BE2C (cell line): Measurements from ENCODE around the gene HOOK1. TPM values are rescaled to one million over a fixed set of nuclear protein-coding genes. Genes with fewer than 3 reads are reported as not detected.

ENCODE experiments used
- DNase-seq: peaks from one replicate; pipeline ENCODE4 v3.0.0-alpha.2; 2020
- H3K27me3 ChIP-seq: fragments of 250-450 bp; sonication (Bioruptor Pico); 2 replicates; pipeline ENCODE4 v1.5.1; 2020; ENCODE audit warnings: mild to moderate bottlenecking
- H3K36me3 ChIP-seq: fragments of 250-450 bp; sonication (Bioruptor Pico); 2 replicates; pipeline ENCODE4 v1.5.1; 2020; ENCODE audit warnings: mild to moderate bottlenecking
- H3K4me1 ChIP-seq: fragments of 250-450 bp; sonication (Bioruptor Pico); 2 replicates; pipeline ENCODE4 v1.5.1; 2020
- H3K4me3 ChIP-seq: 2 replicates; pipeline ENCODE4 v1.5.1; 2011; ENCODE audit warnings: low read depth, low read length
- H3K9me3 ChIP-seq: fragments of 250-450 bp; sonication (Bioruptor Pico); 2 replicates; pipeline ENCODE4 v1.5.1; 2020
- polyA plus RNA-seq: library from polyadenylated mRNA; unstranded; fragments of >200 nt; gene quantifications from one replicate; pipeline ENCODE4 v1.2.1, GENCODE V29; 2012; ENCODE audit warnings: low read depth, missing spikeins; ENCODE audit not compliant: insufficient read length, insufficient read depth
- TF ChIP-seq, protein P1 (sequence below): IDR thresholded peaks from 2 replicates; pipeline ENCODE4 v1.5.1; 2012; ENCODE audit warnings: mild to moderate bottlenecking, low read depth, low read length

The HOOK1 gene
- polyA plus RNA-seq = 1.1 TPM

- no peaks in the 10 kb centered on the region for H3K27me3 ChIP-seq
- DNase-seq = no peak
- H3K4me3 ChIP-seq = peak within 1 kb of the TSS; percentile 35
- H3K36me3 ChIP-seq = no peaks in the 10 kb centered on the region
- H3K9me3 ChIP-seq = no peaks in the 10 kb centered on the region
- H3K4me1 ChIP-seq = no peaks in the 10 kb centered on the region
- TF ChIP-seq, protein P1, sequence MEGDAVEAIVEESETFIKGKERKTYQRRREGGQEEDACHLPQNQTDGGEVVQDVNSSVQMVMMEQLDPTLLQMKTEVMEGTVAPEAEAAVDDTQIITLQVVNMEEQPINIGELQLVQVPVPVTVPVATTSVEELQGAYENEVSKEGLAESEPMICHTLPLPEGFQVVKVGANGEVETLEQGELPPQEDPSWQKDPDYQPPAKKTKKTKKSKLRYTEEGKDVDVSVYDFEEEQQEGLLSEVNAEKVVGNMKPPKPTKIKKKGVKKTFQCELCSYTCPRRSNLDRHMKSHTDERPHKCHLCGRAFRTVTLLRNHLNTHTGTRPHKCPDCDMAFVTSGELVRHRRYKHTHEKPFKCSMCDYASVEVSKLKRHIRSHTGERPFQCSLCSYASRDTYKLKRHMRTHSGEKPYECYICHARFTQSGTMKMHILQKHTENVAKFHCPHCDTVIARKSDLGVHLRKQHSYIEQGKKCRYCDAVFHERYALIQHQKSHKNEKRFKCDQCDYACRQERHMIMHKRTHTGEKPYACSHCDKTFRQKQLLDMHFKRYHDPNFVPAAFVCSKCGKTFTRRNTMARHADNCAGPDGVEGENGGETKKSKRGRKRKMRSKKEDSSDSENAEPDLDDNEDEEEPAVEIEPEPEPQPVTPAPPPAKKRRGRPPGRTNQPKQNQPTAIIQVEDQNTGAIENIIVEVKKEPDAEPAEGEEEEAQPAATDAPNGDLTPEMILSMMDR = no peak
Observed at GRCh38 chr1:59814901-59815825, at the start of gene HOOK1. Gene HOOK1 (plus strand): TSS chr1:59814949. CDS start chr1:59815118, 169 bp downstream.

- Histone ChIP-seq H3K4me3 (no peak overlapping the region), H3K4me1 (peaks cover 22% of the 10 kb centered on the region), H3K9me3 (no peaks in the 10 kb centered on the region), H3K27me3 (no peaks in the 10 kb centered on the region), H3K36me3 (no peaks in the 10 kb centered on the region)
- peak; percentile 15 for DNase-seq
- TF ChIP-seq, protein P1 = no peak
Observed at GRCh38 chr1:59765011-59765730, 49.6 kb upstream of the HOOK1 start.

- DNase-seq = no peak
- TF ChIP-seq, protein P1 = no peak
- no peaks in the 10 kb centered on the region for H3K27me3 ChIP-seq
- no peak overlapping the region for H3K4me3 ChIP-seq
- peaks cover 22% of the 10 kb centered on the region for H3K4me1 ChIP-seq
- no peaks in the 10 kb centered on the region for H3K36me3 ChIP-seq
- H3K9me3 ChIP-seq = no peaks in the 10 kb centered on the region
Observed at GRCh38 chr1:59766227-59766855, 48.4 kb upstream of the HOOK1 start.

- H3K27me3 ChIP-seq = no peaks in the 10 kb centered on the region
- no peak for DNase-seq
- TF ChIP-seq, protein P1 = no peak
- H3K4me1 ChIP-seq = peaks cover 22% of the 10 kb centered on the region
- H3K9me3 ChIP-seq = no peaks in the 10 kb centered on the region
- H3K36me3 ChIP-seq = no peaks in the 10 kb centered on the region
- no peak overlapping the region for H3K4me3 ChIP-seq
Observed at GRCh38 chr1:59767119-59767518, 47.6 kb upstream of the HOOK1 start.

- Histone ChIP-seq H3K27me3 (no peaks in the 10 kb centered on the region), H3K4me1 (peaks cover 22% of the 10 kb centered on the region), H3K36me3 (no peaks in the 10 kb centered on the region), H3K9me3 (no peaks in the 10 kb centered on the region), H3K4me3 (no peak overlapping the region)
- TF ChIP-seq, protein P1 = no peak
- no peak for DNase-seq
Observed at GRCh38 chr1:59768792-59769735, 45.7 kb upstream of the HOOK1 start.
